ENCODE results near the gene SPACA4. TPM values are rescaled to one million over a fixed set of nuclear protein-coding genes. Genes with fewer than 3 reads are reported as not detected.
A peak's percentile ranks its signal among the peaks of the same experiment; 100 is the strongest.

Gene SPACA4
- total RNA-seq, 1 donor from 2014 or later = not detected

DNA sequence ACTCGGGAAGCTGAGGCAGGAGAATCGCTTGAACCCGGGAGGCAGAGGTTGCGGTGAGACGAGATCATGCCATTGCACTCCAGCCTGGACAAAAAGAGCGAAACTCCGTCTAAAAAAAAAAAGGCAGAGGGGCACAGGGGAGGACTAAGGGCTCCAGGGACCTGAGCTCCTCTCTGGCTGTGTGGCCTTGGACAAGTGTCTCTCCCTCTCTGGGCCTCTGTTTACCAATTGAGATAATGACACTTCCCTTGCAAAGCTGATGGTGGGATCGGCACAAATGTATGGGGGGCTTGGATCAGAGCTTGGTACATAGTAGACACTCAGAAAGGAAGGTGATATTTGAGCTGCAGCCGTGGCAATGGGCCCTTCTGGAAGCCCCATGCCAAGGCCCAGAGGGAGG is 11.4 kb upstream of the SPACA4 start:
- no peak for ATAC-seq
- intact Hi-C loops (cut with DNase I) = loop anchor here (10.0 kb wide), 1 partner anchor 100 kb away; no protein-coding TSS in a partner anchor
- no peak for DNase-seq (ENCODE audit: low spot score)

DNA sequence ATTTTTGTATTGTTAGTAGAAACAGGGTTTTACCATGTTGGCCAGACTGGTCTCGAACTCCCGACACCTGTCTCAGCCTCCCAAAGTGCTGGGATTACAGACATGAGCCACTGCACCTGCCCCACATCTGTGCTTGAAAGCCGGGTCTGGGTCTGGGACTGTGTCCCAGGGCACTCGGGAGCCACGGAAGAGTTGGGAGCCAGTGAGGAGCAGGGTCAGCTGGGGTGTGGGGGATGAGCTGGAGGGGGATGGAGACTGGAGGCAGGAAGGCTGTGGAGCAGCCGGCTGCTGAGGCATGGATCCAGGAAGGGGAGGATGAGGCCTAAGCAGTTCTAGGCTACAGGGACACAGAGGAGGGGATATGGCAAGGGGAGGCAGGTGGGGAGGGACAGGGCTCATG is 10.7 kb upstream of the SPACA4 start:
- intact Hi-C loops (cut with DNase I) = loop anchor here (10.0 kb wide), 1 partner anchor 101 kb away; no protein-coding TSS in a partner anchor
- no peak for ATAC-seq
- no peak for DNase-seq (ENCODE audit: low spot score)

DNA sequence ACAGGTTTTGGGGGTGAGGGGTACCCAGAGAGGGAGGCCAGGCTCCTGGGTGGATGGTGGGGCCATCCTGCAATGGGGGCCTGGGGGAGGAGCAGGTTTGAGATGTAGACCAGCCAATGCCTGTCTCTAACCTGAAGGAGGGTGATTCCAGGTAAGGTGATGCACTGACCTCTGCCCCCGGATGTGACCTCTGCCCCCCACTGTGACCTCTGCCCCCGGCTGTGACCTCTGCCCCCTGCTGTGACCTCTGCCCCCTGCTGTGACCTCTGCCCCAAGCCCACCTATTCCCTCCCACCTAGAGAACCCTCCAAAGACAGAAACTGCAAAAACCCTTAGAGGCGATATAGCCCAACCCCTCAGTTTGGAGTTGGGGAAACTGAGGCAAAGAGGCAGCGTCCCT is 10.3 kb upstream of the SPACA4 start:
- ATAC-seq (no peak), DNase-seq (ENCODE audit: low spot score) (no peak)
- intact Hi-C loops (cut with DNase I) = loop anchor here (10.0 kb wide), 1 partner anchor 101 kb away; no protein-coding TSS in a partner anchor

DNA sequence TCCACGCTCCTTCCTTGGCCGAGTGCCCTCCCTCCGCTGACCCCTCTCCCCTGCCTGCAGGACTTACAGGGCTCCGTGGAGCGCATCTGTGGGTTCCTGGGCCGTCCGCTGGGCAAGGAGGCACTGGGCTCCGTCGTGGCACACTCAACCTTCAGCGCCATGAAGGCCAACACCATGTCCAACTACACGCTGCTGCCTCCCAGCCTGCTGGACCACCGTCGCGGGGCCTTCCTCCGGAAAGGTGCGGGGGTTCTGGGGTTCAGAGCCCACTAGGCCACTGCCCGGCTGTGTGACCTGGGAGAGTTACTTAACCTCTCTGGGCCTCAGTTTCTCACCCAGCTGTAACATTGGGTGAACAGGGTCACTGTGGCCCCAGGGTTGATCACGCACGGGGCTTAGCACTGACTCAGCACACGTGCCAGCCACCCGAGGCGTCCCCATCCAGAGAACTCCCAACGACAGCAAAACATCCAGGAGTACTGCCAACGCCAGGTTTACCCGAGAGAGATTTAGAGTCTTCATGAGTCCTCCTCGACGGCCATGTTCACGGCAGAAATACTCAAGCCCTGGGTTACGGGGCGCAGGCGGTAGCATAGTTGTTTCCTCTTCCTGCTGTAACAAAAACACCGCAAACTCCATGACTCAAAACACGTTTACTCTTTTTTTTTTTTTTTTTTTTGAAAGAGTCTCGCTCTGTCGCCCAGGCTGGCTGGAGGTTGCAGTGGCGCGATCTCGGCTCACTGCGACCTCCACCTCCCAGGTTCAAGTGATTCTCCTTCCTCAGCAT is 9.7 kb upstream of the SPACA4 start:
- DNase-seq (ENCODE audit: low spot score) (no peak), ATAC-seq (no peak)
- intact Hi-C loops (cut with DNase I) = loop anchor here (10.0 kb wide), 1 partner anchor 102 kb away; no protein-coding TSS in a partner anchor

DNA sequence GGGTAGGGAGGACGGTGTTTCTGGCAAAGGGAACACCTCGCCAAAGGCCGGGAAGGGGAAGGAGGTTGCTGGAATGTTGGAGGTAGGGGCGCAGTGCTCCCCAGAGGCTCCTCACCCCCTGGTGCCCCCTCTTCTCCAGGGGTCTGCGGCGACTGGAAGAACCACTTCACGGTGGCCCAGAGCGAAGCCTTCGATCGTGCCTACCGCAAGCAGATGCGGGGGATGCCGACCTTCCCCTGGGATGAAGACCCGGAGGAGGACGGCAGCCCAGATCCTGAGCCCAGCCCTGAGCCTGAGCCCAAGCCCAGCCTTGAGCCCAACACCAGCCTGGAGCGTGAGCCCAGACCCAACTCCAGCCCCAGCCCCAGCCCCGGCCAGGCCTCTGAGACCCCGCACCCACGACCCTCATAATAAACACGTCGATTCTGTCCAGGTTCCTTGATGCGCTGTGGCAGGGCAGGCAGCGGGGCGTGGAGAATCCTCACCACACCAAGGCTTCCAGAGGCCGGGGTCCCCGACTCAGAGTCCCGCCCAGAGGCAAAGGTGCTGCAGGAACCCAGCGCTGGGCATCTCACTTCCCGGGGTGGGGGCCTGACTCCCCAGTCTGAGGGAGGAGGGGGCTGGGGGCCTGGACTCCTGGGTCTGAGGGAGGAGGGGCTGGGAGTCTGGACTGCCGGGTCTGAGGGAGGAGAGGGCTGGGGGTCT is 7.4 kb upstream of the SPACA4 start:
- ATAC-seq = no peak
- intact Hi-C loops (cut with DNase I) = loop anchor here (10.0 kb wide), 1 partner anchor 104 kb away; no protein-coding TSS in a partner anchor

DNA sequence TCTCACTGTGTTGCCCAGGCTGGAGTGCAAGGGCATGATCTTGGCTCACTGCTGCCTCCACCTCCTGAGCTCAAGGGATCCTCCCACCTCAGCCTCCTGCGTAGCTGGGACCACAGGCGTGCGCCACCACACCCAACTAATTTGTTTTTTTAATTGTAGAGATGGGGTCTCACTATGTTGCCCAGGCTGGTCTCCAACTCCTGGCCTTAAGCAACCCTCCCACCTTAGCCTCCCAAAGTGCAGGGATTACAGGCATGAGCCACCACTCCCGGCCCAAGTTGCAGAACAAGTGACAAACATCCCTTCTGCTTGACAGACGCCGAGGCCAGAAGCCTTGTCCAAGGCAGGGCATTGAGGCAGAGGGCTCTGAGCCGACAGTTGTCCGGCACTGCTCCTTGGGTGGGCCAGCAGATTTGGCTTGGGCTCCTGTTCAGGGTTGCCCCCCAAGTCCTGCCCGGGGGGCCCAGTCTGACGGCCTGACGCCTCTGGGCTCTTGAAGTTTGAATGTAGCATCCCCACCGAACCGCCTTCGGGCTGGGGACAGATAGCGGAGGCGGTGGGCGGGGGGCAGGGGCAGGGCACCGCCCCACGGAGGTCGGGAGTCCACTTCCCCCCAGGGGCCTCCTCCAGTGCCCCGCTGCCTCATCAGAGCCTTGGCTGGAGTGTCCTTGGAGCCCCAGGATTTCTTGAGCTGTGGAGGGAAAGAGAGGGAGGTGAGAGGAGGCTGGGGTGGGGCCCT is 5.7 kb upstream of the SPACA4 start:
- ATAC-seq = no peak

More for the DNA sequence above, 7.4 kb upstream of the SPACA4 start:
- no peak for DNase-seq (ENCODE audit: low spot score)

DNA sequence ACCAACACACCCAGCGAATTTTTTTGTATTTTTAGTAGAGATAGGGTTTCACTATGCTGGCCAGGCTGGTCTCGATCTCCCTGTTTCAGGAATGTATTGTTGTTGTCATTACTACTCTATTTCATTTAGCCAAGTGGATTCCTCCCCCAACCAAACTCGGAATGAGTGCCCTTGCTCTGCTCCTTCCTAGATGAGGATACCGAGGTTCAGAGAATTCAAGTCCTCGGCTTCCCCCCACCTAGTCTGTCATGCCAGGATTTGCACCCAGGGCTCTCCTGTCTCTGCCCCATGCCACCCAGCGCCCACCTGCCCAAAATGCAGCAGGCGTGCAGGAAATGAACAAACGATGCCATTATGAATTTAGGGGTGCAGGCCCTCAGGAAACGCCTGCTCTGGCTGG is 3.5 kb upstream of the SPACA4 start:
- no peak for DNase-seq (ENCODE audit: low spot score)
- intact Hi-C loops (cut with DNase I) = loop anchor here (10.0 kb wide), 1 partner anchor 128 kb away; no protein-coding TSS in a partner anchor
- no peak for ATAC-seq

More for the DNA sequence above, 5.7 kb upstream of the SPACA4 start:
- intact Hi-C loops (cut with DNase I) = loop anchor here (10.0 kb wide), 1 partner anchor 126 kb away; no protein-coding TSS in a partner anchor
- DNase-seq (ENCODE audit: low spot score) = no peak

DNA sequence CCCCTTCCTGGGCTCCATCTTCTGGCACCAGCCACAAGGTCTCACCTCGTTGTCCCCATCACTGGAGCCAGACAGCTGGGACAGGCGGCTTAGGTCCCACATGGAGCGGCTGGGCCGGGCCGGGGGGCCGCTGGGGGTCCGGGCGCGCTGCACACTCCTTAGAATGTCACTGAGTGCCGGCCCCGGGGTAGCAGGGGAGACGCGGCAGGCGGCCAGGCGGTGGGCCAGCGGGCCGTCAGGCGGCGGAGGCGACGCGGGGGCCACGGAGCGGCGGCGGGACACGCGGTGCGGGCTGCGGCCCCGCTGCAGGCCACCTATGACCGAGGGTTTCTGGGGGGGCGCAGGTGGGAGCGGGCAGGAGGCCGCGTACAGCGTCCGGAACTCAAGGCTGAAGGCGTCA is 3.1 kb upstream of the SPACA4 start:
- ATAC-seq (no peak), DNase-seq (ENCODE audit: low spot score) (no peak)
- intact Hi-C loops (cut with DNase I) = loop anchor here (10.0 kb wide), 1 partner anchor 129 kb away; no protein-coding TSS in a partner anchor

DNA sequence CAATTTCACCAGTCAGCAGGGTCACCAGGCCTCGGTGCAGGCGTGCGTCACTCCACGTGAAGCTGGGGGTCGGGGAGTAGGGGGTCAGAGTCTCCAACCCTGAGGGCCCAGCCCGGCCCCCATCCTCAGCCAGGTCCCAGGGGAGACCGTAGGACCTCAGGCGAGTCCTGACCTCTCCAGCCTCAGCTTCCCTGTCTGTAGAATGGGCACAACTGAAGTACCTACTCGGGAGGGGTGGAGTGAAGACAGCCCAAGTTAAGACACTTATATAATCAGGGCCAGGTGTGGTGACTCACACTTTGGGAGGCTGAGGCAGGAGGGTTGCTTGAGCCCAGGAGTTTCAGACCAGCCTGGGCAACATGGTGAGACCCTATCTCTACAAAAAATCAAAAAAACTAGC is 2.7 kb upstream of the SPACA4 start:
- DNase-seq (ENCODE audit: low spot score) = no peak
- no peak for ATAC-seq
- intact Hi-C loops (cut with DNase I) = loop anchor here (10.0 kb wide), 1 partner anchor 129 kb away; no protein-coding TSS in a partner anchor

DNA sequence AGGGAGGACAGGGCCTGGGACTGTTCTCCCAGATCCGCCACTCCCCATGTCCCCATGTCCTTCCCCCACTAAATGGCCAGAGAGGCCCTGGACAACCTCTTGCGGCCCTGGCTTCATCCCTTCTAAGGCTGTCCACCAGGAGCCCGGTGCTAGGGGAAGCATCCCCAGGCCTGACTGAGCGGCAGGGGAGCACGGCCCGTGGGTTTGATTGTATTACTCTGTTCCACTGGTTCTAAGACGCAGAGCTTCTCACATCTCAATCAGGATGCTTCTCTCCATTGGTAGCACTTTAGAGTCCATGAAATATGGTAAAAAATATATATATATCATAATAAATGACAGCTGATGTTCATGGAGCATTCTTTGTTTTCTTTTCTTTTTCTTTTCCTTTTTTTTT is 815 bp downstream of the SPACA4 start:
- ATAC-seq (no peak), DNase-seq (ENCODE audit: low spot score) (no peak)
- intact Hi-C loops (cut with DNase I) = loop anchor here (10.0 kb wide), 1 partner anchor 133 kb away; no protein-coding TSS in a partner anchor

DNA sequence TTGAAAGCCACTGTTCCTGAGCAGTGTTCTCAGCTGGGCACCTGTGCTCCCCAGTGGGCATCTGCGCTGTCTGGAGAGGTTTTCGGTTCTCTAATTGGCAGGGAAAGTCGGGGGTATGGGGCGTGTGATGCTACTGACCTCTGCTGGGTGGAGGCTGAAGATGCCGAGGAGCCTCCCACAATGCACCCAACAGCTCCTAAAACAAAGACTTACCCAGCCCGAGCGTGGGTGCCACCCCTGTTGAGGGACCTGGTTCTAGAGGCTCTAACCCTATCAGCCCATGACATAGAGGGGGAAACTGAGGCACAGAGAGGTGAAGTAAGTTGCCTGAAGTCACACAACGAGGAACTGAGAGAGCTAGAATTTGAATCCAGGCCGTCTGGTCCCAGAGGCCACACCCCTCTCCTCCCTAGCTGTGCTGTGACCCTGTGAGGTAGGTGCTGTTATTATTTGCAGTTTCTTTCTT is 2.3 kb downstream of the SPACA4 start:
- intact Hi-C loops (cut with DNase I) = loop anchor here (10.0 kb wide), 1 partner anchor 134 kb away; no protein-coding TSS in a partner anchor
- DNase-seq (ENCODE audit: low spot score) (no peak), ATAC-seq (peak; percentile 30)

DNA sequence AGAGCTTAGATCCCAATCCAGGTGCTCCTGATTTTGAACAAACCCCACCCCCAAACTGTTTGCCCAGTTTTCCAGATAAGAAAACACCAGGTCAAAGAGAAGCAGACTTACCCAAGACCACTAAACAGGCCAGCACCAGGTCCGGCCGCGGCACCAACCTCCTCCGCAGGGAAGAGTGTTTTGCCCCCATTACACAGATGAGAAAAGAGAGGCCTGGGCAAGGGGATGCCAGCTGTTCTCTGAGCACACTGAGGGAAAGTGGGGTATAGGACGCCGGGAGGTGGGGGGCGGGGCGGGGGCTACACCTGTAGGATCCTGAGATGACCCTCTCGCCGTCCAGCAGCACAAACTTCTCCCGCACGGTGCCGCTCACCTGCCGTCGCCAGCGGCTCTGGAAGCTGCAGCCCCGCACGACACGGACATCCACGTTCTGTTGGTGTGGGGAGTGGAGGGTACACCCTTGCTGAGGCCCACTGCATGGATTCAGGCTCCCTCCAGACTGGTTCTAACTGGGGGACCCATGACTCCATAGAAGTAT is 3.1 kb downstream of the SPACA4 start:
- ATAC-seq (no peak), DNase-seq (ENCODE audit: low spot score) (no peak)
- intact Hi-C loops (cut with DNase I) = loop anchor here (10.0 kb wide), 1 partner anchor 135 kb away; no protein-coding TSS in a partner anchor

DNA sequence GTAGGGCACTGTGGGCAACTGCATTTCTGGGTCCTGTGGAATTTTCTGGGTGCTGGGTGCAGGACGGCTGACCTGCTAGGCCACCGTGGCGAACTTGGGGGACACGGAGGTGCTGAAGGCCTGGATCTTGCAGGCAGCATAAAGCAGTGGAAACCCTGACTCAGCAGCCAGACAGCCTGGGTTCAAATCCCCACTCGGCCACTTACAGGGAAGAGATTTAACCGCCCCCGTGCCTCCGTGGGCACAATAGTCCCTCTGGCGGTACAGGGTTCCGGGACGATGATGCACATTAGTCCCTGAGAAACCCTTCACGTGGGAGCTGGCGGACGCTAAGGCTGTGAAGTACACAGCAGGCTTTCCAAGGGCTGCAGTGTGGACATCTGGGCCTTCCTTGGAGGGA is 5.3 kb downstream of the SPACA4 start:
- intact Hi-C loops (cut with DNase I) = no loop called here
- ATAC-seq = no peak
- no peak for DNase-seq (ENCODE audit: low spot score)

DNA sequence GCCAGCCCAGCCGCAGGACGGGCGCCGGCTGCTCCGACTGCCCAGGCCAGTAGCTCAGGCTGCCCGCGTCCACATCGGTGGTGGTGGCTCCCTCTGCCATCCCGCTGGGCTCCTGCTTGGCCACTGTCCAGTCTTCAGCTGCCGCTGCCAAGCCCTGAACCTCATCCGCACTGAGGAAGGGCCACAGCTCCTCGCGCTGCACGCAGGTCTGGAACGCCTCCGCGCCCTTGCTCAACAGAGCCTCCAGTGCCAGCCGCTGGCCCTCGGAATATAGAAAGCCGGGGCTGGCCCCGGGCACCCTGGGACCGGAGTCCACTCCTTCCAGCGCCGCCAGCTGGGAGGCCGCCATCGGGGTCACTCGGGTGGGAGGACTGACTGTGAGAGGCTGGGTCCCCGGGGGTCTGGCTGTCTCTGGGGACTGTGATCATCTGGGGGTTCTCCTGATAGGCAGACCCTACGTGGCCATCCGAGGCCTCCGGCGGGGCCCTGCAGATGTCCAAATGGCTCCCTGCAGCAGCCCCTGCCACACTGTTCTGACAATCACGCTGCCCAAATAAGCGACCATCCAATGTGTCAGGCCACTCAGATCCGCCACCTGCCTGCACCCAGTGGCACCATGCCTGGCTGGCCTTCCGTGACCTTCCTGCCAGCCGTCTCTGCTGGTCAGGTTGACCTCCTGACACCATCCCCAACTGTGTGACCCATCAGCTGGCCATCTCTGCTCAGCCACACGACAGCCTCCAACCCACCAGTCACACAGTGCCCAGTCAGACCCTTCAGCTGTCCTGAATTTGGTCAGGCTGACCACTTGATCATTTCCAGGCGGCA is 6.7 kb downstream of the SPACA4 start:
- ATAC-seq (no peak), DNase-seq (ENCODE audit: low spot score) (no peak)
- intact Hi-C loops (cut with DNase I) = no loop called here

DNA sequence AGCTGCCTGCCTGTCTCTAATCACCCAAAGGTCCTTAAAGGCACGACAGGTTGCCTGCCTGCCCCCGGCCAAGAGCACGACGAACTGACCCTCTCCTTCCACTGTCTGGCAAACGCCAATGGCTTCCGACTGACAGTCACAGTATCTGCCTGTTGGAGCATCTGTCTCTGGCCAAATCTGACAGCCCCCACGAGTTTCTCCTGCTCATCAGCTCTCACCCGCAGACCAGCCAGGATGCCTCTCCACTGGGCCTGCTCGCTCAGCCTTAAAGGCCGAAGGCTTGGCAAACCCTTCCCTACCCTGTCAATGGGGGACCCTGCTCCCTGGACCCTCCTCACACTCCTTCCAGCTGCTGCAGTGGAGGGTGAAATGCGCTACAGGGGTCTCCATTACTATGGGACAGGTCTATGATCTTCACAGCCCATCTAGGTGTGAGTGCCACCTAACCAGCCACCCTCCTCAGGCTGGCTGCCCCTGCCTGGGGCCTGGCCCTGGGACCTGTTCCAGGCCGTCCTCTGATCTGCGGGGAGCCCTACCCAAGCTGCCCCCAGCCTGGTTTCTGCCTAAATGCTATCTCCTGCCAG is 7.4 kb downstream of the SPACA4 start:
- DNase-seq (ENCODE audit: low spot score) (no peak), ATAC-seq (no peak)
- intact Hi-C loops (cut with DNase I) = no loop called here

DNA sequence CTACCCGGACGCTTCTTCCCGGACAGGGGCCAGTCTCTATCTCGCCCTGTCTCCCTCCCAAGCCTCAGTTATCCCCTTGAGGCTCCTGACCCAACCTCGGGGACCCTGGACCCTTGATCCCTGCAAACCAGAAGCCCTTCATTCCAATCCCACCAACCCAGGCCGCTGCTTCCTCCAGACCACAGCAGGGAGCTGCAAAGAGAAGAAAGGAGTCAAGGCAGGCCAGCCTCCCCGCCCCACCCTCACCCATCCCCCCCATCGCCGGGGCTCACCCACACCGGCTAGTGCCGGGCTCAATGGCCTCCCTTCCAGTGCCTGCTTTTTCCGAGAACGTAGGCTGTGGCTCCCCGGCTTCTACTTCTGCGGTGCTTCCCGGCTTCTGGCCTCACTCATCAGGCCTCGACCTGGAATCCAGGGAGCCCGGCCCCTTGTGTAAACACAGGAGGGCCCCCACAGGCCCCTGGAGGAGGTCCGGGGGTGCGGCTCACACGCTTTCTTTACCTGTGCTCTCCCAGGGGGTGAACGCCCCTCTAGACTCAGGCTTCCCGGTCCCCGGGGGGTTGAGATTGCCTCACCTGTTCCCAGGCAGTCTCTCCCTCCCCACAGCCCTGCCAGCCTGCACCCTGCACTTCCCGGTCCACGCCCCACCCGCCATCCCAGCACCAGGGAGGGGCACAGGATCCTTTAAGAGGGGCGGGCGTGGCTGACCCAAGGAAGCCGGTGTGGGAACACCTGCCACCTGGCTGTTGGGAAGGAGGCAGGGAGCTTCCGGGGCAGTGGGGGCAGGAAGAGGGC is 8.1 kb downstream of the SPACA4 start, which contains the start of gene FAM83E:
TSS of gene FAM83E (minus strand) at position 641 of the 795 bp plus-strand sequence. CDS start 1,704 bp downstream, outside the sequence.
- ATAC-seq (no peak), DNase-seq (ENCODE audit: low spot score) (no peak)
- intact Hi-C loops (cut with DNase I) = no loop called here
